ENCODE measurements around the gene ARGFX.
A peak's percentile ranks its signal among the peaks of the same experiment; 100 is the strongest.
"Not testable (repeated sequence)": the region's sequence is repeated elsewhere in the genome, so short reads cannot be mapped to it uniquely, and the experiment has no call there.

Gene ARGFX

GRCh38 chr3:121567649-121568048 lies at the start of gene ARGFX:
TSS of gene ARGFX (plus strand) at chr3:121567949. CDS start at chr3:121570714, 2,765 bp downstream.
- no peak for DNase-seq (ENCODE audit: low read depth in 2 of 2)

GRCh38 chr3:121517953-121518655 lies 49.6 kb upstream of the ARGFX start:
- DNase-seq (ENCODE audit: low read depth in 2 of 2): no peak

- DNase-seq (ENCODE audit: low read depth in 2 of 2): no peak
Measured at GRCh38 chr3:121520510-121520909, 47.2 kb upstream of the ARGFX start.

GRCh38 chr3:121529308-121529707 lies 38.4 kb upstream of the ARGFX start:
- DNase-seq (ENCODE audit: low read depth in 2 of 2): no peak

GRCh38 chr3:121531269-121531668 lies 36.5 kb upstream of the ARGFX start:
- no peak for DNase-seq (ENCODE audit: low read depth in 2 of 2)

GRCh38 chr3:121542924-121543323 lies 24.8 kb upstream of the ARGFX start:
- DNase-seq (ENCODE audit: low read depth in 2 of 2): no peak

- DNase-seq (ENCODE audit: low read depth in 2 of 2): peak; percentile 1 to 3
Measured at GRCh38 chr3:121545049-121545573, 22.6 kb upstream of the ARGFX start.

- DNase-seq (ENCODE audit: low read depth in 2 of 2): peak; percentile 79 to 84
Measured at GRCh38 chr3:121545574-121546455, 21.9 kb upstream of the ARGFX start, which contains the start of gene POLQ. TSS of gene POLQ (minus strand) at chr3:121545988. CDS start at chr3:121545877, 111 bp downstream.

GRCh38 chr3:121552379-121552778 lies 15.4 kb upstream of the ARGFX start:
- DNase-seq (ENCODE audit: low read depth in 2 of 2): no peak

- DNase-seq (ENCODE audit: low read depth in 2 of 2): no peak
Measured at GRCh38 chr3:121552797-121553196, 15.0 kb upstream of the ARGFX start.

- DNase-seq (ENCODE audit: low read depth in 2 of 2): no peak
Measured at GRCh38 chr3:121557426-121557934, 10.3 kb upstream of the ARGFX start.

GRCh38 chr3:121562148-121562547 lies 5.6 kb upstream of the ARGFX start:
- DNase-seq (ENCODE audit: low read depth in 2 of 2): no peak

GRCh38 chr3:121566773-121567172 lies 976 bp upstream of the ARGFX start:
- DNase-seq (ENCODE audit: low read depth in 2 of 2): no peak

GRCh38 chr3:121574449-121574848 lies 6.7 kb downstream of the ARGFX start:
- no peak for DNase-seq (ENCODE audit: low read depth in 2 of 2)

- DNase-seq (ENCODE audit: low read depth in 2 of 2): no peak
Measured at GRCh38 chr3:121581691-121582090, 13.9 kb downstream of the ARGFX start.

- no peak for DNase-seq (ENCODE audit: low read depth in 2 of 2)
Measured at GRCh38 chr3:121584418-121584817, 16.7 kb downstream of the ARGFX start.

- no peak for DNase-seq (ENCODE audit: low read depth in 2 of 2)
Measured at GRCh38 chr3:121592856-121593702, 25.3 kb downstream of the ARGFX start, which contains the start of gene FBXO40. TSS of gene FBXO40 (plus strand) at chr3:121593379. CDS start at chr3:121620576, 27,197 bp downstream.

- DNase-seq (ENCODE audit: low read depth in 2 of 2): not testable (repeated sequence)
Measured at GRCh38 chr3:121593806-121594205, 26.1 kb downstream of the ARGFX start.

- no peak for DNase-seq (ENCODE audit: low read depth in 2 of 2)
Measured at GRCh38 chr3:121594850-121595249, 27.1 kb downstream of the ARGFX start.

GRCh38 chr3:121595765-121596406 lies 28.1 kb downstream of the ARGFX start:
- no peak for DNase-seq (ENCODE audit: low read depth in 2 of 2)

- no peak for DNase-seq (ENCODE audit: low read depth in 2 of 2)
Measured at GRCh38 chr3:121598564-121598963, 30.8 kb downstream of the ARGFX start.

All from stimulated activated CD4-positive, alpha-beta T cell treated with anti-CD3 and anti-CD28 coated beads, Interleukin-4, amount 100 ng/mL, for 48 hours (primary cell).